ENCODE results near the gene LYPD1. TPM values are rescaled to one million over a fixed set of nuclear protein-coding genes. Genes with fewer than 3 reads are reported as not detected.

LYPD1 gene
- polyA plus RNA-seq, 2 of the 4 experiments (the other 2 are of a cell fraction) = 3.6 to 12.0 TPM

GRCh38 chr2:132667706-132668105 lies 2.3 kb downstream of the LYPD1 start:
- WGBS (ENCODE audit: missing lambda C conversion rate) = 92% methylated on average over 1 of the region's 1 CpG
- FAIRE-seq = no peak
- peak overlapping the region; percentile 99; the same call in 2 of the 3 replicates for H3K4me2 ChIP-seq
- ChIA-PET POLR2A (no interaction called here), CTCF (interaction anchor here (0.5 to 2.4 kb wide), 3 partner anchors 8 to 21 kb away, joined by 3 to 7 read pairs (median 4); no protein-coding TSS in a partner anchor)
- ATAC-seq = no peak
- TF ChIP-seq HEYL (CRISPR knock-in tag; IDR thresholded peaks at IDR 0.05) (no peak), CEBPB (IDR thresholded peaks at IDR 0.05) (no peak), MAX (IDR thresholded peaks at IDR 0.05) (no peak), ZSCAN20 (CRISPR knock-in tag; IDR thresholded peaks at IDR 0.05) (no peak), SMC3 (IDR thresholded peaks at IDR 0.05) (no peak), FOXS1 (CRISPR knock-in tag; IDR thresholded peaks at IDR 0.05) (no peak)
- no peak for DNase-seq (ENCODE audit: low read depth in 1 of 2, low spot score in 1 of 2)
- peaks cover 13% of the 10 kb centered on the region for H3K4me1 ChIP-seq
- no peaks in the 10 kb centered on the region for H3K9me3 ChIP-seq
- H3K27ac ChIP-seq = no peak overlapping the region
- no peak overlapping the region for H3K4me3 ChIP-seq

- no peak for ATAC-seq
- Histone ChIP-seq H3K9me3 (no peaks in the 10 kb centered on the region), H3K27ac (no peak overlapping the region), H3K4me2 (no peak overlapping the region), H3K4me1 (no peaks in the 10 kb centered on the region; the same call in 2 of the 3 replicates), H3K4me3 (no peak overlapping the region)
- ChIA-PET POLR2A (no interaction called here), CTCF (interaction anchor here (1.2 kb wide), 1 partner anchor 14 kb away, joined by 4 read pairs; no protein-coding TSS in a partner anchor)
- TF ChIP-seq ZNF302 (CRISPR knock-in tag; IDR thresholded peaks at IDR 0.05) (no peak), REST (IDR thresholded peaks at IDR 0.05) (no peak)
- no peak for FAIRE-seq
- DNase-seq (ENCODE audit: low read depth in 1 of 2, low spot score in 1 of 2) = no peak
- WGBS (ENCODE audit: missing lambda C conversion rate) = 68% methylated on average over 4 of the region's 4 CpGs
These were observed 4.4 kb downstream of the LYPD1 start for GRCh38 chr2:132665401-132666140.

- H3K4me2 ChIP-seq = no peak overlapping the region
- H3K4me1 ChIP-seq = no peaks in the 10 kb centered on the region; the same call in 2 of the 3 replicates
- ChIA-PET CTCF (interaction anchor here (0.9 to 1.2 kb wide), 3 partner anchors 11 to 18 kb away, joined by 3 to 4 read pairs (median 3); no protein-coding TSS in a partner anchor), POLR2A (no interaction called here)
- H3K27ac ChIP-seq = no peak overlapping the region
- no peak overlapping the region for H3K4me3 ChIP-seq
- TF ChIP-seq MAFK (IDR thresholded peaks at IDR 0.05; ENCODE audit: partially characterized antibody) (peak; percentile 23), USF2 (IDR thresholded peaks at IDR 0.05) (no peak), EP300 (IDR thresholded peaks at IDR 0.05) (no peak), SMC3 (IDR thresholded peaks at IDR 0.05) (no peak), RFX5 (IDR thresholded peaks at IDR 0.05) (no peak)
- no peaks in the 10 kb centered on the region for H3K9me3 ChIP-seq
- FAIRE-seq = no peak
- no peak for ATAC-seq
- no peak for DNase-seq (ENCODE audit: low read depth in 1 of 2, low spot score in 1 of 2)
- 89% methylated on average over 2 of the region's 2 CpGs for WGBS (ENCODE audit: missing lambda C conversion rate)
These were observed 5.9 kb downstream of the LYPD1 start for GRCh38 chr2:132664096-132664495.

- FAIRE-seq = no peak
- no peaks in the 10 kb centered on the region for H3K9me3 ChIP-seq
- TF ChIP-seq CTCF (IDR thresholded peaks at IDR 0.05) (no peak), RNF2 (IDR thresholded peaks at IDR 0.05; ENCODE audit: borderline replicate concordance, low read depth) (no peak), JUN (IDR thresholded peaks at IDR 0.05) (no peak), RARB (CRISPR knock-in tag; IDR thresholded peaks at IDR 0.05) (no peak)
- no peak overlapping the region for H3K4me3 ChIP-seq
- ChIA-PET CTCF (interaction anchor here (0.9 kb wide), 1 partner anchor 12 kb away, joined by 3 read pairs; no protein-coding TSS in a partner anchor), POLR2A (no interaction called here)
- WGBS (ENCODE audit: missing lambda C conversion rate) = 39% methylated on average over 3 of the region's 3 CpGs
- ATAC-seq = no peak
- no peak for DNase-seq (ENCODE audit: low read depth in 1 of 2, low spot score in 1 of 2)
- H3K4me2 ChIP-seq = no peak overlapping the region
- H3K4me1 ChIP-seq = no peaks in the 10 kb centered on the region
- H3K27ac ChIP-seq = no peak overlapping the region
These were observed 7.3 kb downstream of the LYPD1 start for GRCh38 chr2:132662732-132663131.

Data from A549 (cell line).